Thymus (tissue), 14 donors: ENCODE results near the gene PSMA7. TPM values are rescaled to one million over a fixed set of nuclear protein-coding genes. Genes with fewer than 3 reads are reported as not detected.

Experiments used
- DNase-seq, 9 donors: peaks; one replicate each; pipeline ENCODE4 v3.0.0-alpha.2; 2013; ENCODE audit warnings: low spot score in 9 of 9, low read depth in 6 of 9, missing footprints in 1 of 9
- H3K27ac ChIP-seq, 2 donors: one replicate each; pipeline ENCODE4 v1.5.1; 2013; ENCODE audit warnings: control low read depth in 1 of 2, low read depth in 1 of 2, low read length in 1 of 2, mild to moderate bottlenecking in 1 of 2, moderate library complexity in 1 of 2
- H3K27me3 ChIP-seq, 2 donors: one replicate each; pipeline ENCODE4 v1.5.1; 2013; ENCODE audit warnings: low read length in 1 of 2; ENCODE audit not compliant: control insufficient read depth in 2 of 2, insufficient read depth in 1 of 2
- H3K36me3 ChIP-seq, 2 donors: one replicate each; pipeline ENCODE4 v1.5.1; 2013; ENCODE audit warnings: low read length in 1 of 2, mild to moderate bottlenecking in 1 of 2, moderate library complexity in 1 of 2; ENCODE audit not compliant: control insufficient read depth in 2 of 2, insufficient read depth in 2 of 2
- H3K4me1 ChIP-seq, 2 donors: one replicate each; pipeline ENCODE4 v1.5.1; 2013; ENCODE audit warnings: low read length in 2 of 2; ENCODE audit not compliant: control insufficient read depth in 2 of 2, insufficient read depth in 2 of 2
- H3K4me3 ChIP-seq, 2 donors: one replicate each; pipeline ENCODE4 v1.5.1; 2013; ENCODE audit warnings: low read length in 2 of 2, control low read depth in 1 of 2, mild to moderate bottlenecking in 1 of 2
- H3K9me3 ChIP-seq, 2 donors: one replicate each; pipeline ENCODE4 v1.5.1; 2013; ENCODE audit warnings: low read length in 1 of 2, mild to moderate bottlenecking in 1 of 2; ENCODE audit not compliant: control insufficient read depth in 2 of 2, insufficient read depth in 1 of 2
- WGBS: extraction: QIAGEN DNeasy Blood & Tissue Kit; methylation state at CpG from one replicate; pipeline ENCODE4 v1.1.7; 2013; 5-methylcytosine and 5-hydroxymethylcytosine counted together
- long read RNA-seq, 10 donors: transcript quantifications; one replicate each; lab custom pipeline, GENCODE V29; 2026
- polyA plus RNA-seq: library from polyadenylated mRNA; stranded (reverse); fragments of 200-250 nt; gene quantifications from one replicate; pipeline ENCODE4 v1.2.3, GENCODE V29; 2013
- total RNA-seq: library from RNA; stranded (reverse); fragments of 120-200 nt; gene quantifications from one replicate; pipeline ENCODE4 v1.2.4, GENCODE V29; 2013
- donor health status: healthy.

Gene PSMA7
- total RNA-seq (362 TPM), polyA plus RNA-seq (264 TPM)
- long read RNA-seq, donor 1, transcript PSMA7-203 (7 exons, 996 nt): major isoform, 26 of 28 reads
- long read RNA-seq, donor 1, partial matches to known transcripts: 0 of 28 reads
- long read RNA-seq, donor 1, other reads (novel, unspliced or antisense): 0 of 28 reads
- long read RNA-seq, donor 2, transcript PSMA7-203 (7 exons, 996 nt): major isoform, 363 of 461 reads
- long read RNA-seq, donor 2, transcript PSMA7-201 (3 exons, 925 nt): minor isoform, 7 of 461 reads
- long read RNA-seq, donor 2, transcript PSMA7-206 (4 exons, 548 nt): minor isoform, 12 of 461 reads
- long read RNA-seq, donor 2, partial matches to known transcripts: 64 of 461 reads
- long read RNA-seq, donor 2, other reads (novel, unspliced or antisense): 15 of 461 reads
- long read RNA-seq, donor 3, transcript PSMA7-203 (7 exons, 996 nt): major isoform, 405 of 587 reads
- long read RNA-seq, donor 3, transcript PSMA7-206 (4 exons, 548 nt): minor isoform, 21 of 587 reads
- long read RNA-seq, donor 3, partial matches to known transcripts: 146 of 587 reads
- long read RNA-seq, donor 3, other reads (novel, unspliced or antisense): 8 of 587 reads
- long read RNA-seq, donor 4, transcript PSMA7-203 (7 exons, 996 nt): major isoform, 115 of 194 reads
- long read RNA-seq, donor 4, transcript PSMA7-206 (4 exons, 548 nt): minor isoform, 15 of 194 reads
- long read RNA-seq, donor 4, partial matches to known transcripts: 60 of 194 reads
- long read RNA-seq, donor 4, other reads (novel, unspliced or antisense): 0 of 194 reads
- long read RNA-seq, donor 5, transcript PSMA7-203 (7 exons, 996 nt): major isoform, 341 of 503 reads
- long read RNA-seq, donor 5, transcript PSMA7-206 (4 exons, 548 nt): minor isoform, 30 of 503 reads
- long read RNA-seq, donor 5, partial matches to known transcripts: 109 of 503 reads
- long read RNA-seq, donor 5, other reads (novel, unspliced or antisense): 18 of 503 reads
- long read RNA-seq, donor 6, transcript PSMA7-203 (7 exons, 996 nt): major isoform, 196 of 206 reads
- long read RNA-seq, donor 6, partial matches to known transcripts: 0 of 206 reads
- long read RNA-seq, donor 6, other reads (novel, unspliced or antisense): 0 of 206 reads
- long read RNA-seq, donor 7, transcript PSMA7-206 (4 exons, 548 nt): minor isoform, 12 of 270 reads
- long read RNA-seq, donor 7, transcript PSMA7-201 (3 exons, 925 nt): minor isoform, 5 of 270 reads
- long read RNA-seq, donor 7, transcript PSMA7-203 (7 exons, 996 nt): major isoform, 183 of 270 reads
- long read RNA-seq, donor 7, partial matches to known transcripts: 68 of 270 reads
- long read RNA-seq, donor 7, other reads (novel, unspliced or antisense): 0 of 270 reads
- long read RNA-seq, donor 8, transcript PSMA7-203 (7 exons, 996 nt): major isoform, 99 of 111 reads
- long read RNA-seq, donor 8, partial matches to known transcripts: 8 of 111 reads
- long read RNA-seq, donor 8, other reads (novel, unspliced or antisense): 0 of 111 reads
- long read RNA-seq, donor 9, transcript PSMA7-203 (7 exons, 996 nt): major isoform, 163 of 191 reads
- long read RNA-seq, donor 9, transcript PSMA7-206 (4 exons, 548 nt): minor isoform, 8 of 191 reads
- long read RNA-seq, donor 9, partial matches to known transcripts: 18 of 191 reads
- long read RNA-seq, donor 9, other reads (novel, unspliced or antisense): 0 of 191 reads
- long read RNA-seq, donor 10, transcript PSMA7-203 (7 exons, 996 nt): major isoform, 176 of 219 reads
- long read RNA-seq, donor 10, partial matches to known transcripts: 39 of 219 reads
- long read RNA-seq, donor 10, other reads (novel, unspliced or antisense): 0 of 219 reads

DNA sequence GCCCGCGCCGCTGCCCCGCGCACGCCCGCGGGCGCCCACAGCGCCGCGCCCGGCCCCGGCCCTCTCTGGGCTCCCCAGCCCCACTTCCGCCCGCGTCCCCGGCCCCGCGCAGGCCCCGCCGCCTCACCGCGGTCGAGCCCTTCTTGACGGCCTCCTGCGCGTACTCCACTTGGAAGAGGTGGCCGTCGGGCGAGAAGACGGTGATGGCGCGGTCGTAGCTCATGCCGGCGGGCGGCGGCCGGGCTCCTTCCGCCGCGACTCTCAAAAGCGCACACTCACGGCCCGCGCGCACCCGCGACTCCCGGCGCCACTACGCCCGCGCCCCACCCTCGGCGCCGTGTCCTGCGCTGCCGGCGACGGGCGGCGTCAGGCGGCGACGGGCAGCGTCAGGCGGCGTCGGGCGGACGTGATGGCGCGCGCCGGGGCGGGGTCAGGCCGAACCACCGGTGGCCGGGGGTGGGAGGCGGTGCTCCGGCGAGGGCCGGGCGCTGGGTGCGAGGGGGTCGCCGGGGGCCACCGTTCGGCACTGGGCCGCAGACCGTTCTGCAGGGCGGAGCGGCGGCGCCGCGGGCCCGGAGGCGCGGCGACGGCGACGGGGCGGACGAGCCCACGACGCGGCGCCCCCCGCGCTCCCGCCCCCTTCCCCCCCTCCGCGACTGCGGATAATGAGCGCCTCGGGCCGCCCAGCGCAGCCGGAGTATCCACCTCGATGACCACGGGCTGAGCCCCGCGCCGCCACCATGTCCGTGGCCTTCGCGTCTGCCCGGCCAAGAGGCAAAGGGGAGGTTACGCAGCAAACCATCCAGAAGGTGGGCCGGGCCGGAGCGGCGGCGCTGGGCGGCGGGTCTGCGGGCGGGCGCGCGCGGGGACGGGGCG is at the start of gene PSMA7, which contains the start of gene SS18L1:
Gene PSMA7, minus strand, starts transcription at position 314 of the 876 bp plus-strand sequence. Its CDS starts 91 bp downstream, at position 223.
Gene SS18L1, plus strand, starts transcription at position 689 of the 876 bp plus-strand sequence. Its CDS starts 52 bp downstream, at position 741.
- Histone ChIP-seq H3K4me1 (peaks cover 18 to 29% of the 10 kb centered on the region in 2 donors), H3K27me3 (no peaks in the 10 kb centered on the region), H3K27ac (peak within 1 kb of the TSS; percentile 77 to 99), H3K36me3 (peaks cover 22 to 30% of the 10 kb centered on the region in 2 donors), H3K4me3 (peak within 1 kb of the TSS; percentile 64 to 92), H3K9me3 (no peaks in the 10 kb centered on the region)
- under 1% methylated on average over 148 of the region's 148 CpGs for WGBS
- peak in 7 of 9 donors; percentile 60 to 94 (median 83) for DNase-seq

DNA sequence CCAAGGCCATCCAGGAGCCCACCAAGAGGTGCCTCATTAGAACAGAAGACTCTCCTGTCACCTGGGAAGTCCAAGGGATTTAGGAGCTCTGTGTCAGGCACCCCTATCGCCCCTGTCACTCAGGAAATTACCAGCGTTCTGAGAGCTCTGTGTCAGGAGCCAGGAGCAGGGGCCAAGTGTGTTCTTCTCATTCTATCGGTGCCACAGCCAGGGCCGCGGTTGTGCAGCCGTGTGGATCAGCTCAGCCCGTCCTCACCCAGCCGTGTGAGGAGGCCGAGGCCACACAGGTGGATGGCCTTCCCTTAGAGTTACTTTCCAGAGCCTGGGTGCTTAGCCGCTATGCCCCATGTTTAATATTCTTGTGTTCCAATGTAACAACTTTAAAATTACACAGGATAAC is 49.4 kb upstream of the PSMA7 start:
- Histone ChIP-seq H3K4me3 (no peak overlapping the region), H3K36me3 (peaks cover 14 to 27% of the 10 kb centered on the region in 2 donors), H3K9me3 (no peaks in the 10 kb centered on the region), H3K4me1 (peaks cover 15 to 25% of the 10 kb centered on the region in 2 donors), H3K27ac (no peak overlapping the region), H3K27me3 (no peaks in the 10 kb centered on the region)
- DNase-seq: no peak
- WGBS: 97% methylated on average over 10 of the region's 10 CpGs

DNA sequence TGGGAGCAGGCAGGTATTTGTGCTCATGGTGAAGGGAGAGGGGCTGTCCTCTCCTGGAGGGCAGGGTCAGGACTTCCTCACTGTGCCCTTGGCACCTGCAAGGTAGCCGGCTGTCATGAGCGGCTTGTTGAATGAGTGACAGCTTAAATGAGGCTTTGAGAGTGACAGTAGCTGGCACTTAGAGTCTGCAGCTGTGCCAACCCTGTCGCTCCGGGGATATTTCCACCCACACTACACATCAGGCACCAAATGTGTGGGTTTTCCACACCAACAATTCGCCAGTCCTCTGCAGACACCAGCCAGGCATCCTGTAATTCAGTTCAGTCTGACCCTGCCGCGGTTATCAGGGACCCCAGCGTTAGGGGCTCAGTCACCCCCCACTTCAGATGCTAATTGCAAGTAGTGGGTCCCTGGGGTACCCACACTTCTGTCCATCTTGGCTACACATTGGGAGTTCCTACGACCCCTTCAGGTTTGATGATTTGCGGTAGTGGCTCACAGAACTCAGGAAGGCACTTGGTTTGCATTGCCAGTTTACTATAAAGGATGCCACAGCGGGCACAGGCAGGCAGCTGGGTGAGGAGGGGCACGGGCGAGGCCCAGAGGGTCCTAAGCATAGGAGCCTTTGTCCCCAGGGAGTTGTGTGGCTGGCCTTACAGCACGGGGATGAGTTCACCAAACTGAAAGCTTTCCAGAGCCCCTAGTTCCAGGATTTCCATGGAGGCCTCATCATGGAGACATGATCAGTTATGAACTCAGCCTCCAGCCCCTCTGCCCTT is 48.8 kb upstream of the PSMA7 start:
- no peak overlapping the region for H3K4me3 ChIP-seq
- H3K9me3 ChIP-seq: no peaks in the 10 kb centered on the region
- peaks cover 11 to 21% of the 10 kb centered on the region in 2 donors for H3K36me3 ChIP-seq
- DNase-seq: no peak
- no peak overlapping the region for H3K27ac ChIP-seq
- H3K4me1 ChIP-seq: peaks cover 15 to 25% of the 10 kb centered on the region in 2 donors
- WGBS: 95% methylated on average over 14 of the region's 14 CpGs
- H3K27me3 ChIP-seq: no peaks in the 10 kb centered on the region

DNA sequence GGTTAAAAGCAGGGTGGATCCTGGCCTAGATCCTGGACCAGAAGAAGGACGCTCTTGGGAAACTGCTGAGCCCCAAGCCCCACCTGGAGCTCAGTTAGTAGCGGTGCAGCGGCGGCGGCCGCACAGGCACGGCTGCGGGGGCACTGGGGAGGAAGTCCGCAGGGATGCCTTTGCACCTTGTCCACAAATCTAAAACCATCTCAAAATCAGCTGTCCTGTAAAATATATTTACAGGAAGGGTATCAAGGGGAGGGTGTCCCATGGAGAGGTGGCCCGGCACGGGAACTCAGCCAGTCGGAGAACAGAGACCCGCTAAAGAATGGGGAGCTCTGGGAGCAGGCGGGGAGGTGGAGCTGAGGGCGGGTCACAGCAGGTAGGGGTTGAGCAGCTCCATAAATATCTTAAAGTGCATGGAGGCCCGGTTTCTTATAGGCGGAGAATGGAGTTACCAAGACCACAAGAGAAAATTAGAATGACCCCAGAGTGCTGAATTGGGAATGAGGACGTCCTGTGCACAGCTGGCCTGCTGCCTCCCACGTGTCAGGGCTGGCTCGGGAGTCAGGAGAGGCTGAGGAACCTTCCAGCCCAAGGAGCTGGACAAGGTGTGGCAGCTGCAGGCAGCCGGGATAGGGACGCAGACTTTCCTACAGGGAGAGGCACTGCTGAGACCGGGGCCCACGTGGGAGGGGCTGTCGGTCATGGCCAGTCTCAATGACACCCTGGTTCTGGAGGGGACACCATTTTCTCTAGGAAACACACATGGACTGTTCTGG is 47.6 kb upstream of the PSMA7 start:
- no peak overlapping the region for H3K27ac ChIP-seq
- no peak overlapping the region for H3K4me3 ChIP-seq
- no peaks in the 10 kb centered on the region for H3K9me3 ChIP-seq
- peaks cover 15 to 17% of the 10 kb centered on the region in 2 donors for H3K4me1 ChIP-seq
- no peak for DNase-seq
- H3K27me3 ChIP-seq: no peaks in the 10 kb centered on the region
- H3K36me3 ChIP-seq: peaks cover 8 to 16% of the 10 kb centered on the region in 2 donors
- WGBS: 97% methylated on average over 25 of the region's 25 CpGs

DNA sequence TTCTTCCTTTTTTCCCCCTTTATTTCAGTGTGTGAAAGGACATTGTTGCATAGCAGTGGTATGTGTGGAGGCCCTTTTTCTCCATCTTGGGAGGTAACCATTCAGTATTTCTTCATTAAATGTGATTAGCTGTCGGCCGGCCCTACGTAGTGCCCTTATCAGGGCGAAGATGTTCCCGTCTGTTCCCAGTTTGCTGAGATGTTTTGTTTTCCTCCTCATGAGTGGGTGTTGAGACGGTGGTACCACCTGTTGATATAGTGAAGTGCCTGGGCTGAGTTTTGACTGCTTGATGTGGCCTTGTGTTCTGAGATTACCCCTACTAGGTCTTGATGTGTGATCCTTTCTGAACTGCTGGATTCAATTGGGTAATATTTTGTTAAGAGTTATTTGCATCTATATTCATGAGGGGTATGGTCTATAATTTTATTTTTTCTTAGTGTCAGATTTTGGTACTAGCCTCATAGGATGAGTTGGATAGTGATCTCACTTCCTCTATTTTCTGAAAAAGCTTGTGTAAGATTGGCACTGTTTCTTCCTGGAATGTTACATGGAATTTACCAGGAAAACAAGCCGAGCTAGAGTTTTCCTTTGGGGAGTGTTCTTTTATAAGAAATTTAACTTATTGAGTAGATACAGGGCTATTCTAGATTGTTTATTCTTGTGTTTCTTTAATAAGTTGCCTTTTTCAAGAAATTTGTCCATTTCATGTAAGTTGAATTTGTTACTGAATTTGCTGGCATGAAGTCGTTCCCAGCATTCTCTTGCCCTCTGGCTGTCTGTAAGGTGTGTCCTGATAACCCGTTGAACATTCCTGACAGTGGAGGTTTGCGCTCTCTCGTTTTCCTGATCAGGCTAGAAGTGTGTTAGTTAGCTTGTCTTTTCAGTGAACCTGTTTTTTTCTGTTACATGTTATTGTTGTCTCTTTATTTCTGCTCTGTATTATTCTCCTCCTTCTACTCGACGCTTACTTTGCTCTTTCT is 44.0 kb upstream of the PSMA7 start:
- Histone ChIP-seq H3K4me1 (peaks cover 6 to 7% of the 10 kb centered on the region in 2 donors), H3K27me3 (no peaks in the 10 kb centered on the region), H3K9me3 (no peaks in the 10 kb centered on the region), H3K27ac (no peak overlapping the region), H3K4me3 (no peak overlapping the region), H3K36me3 (peaks cover 6 to 8% of the 10 kb centered on the region in 2 donors)
- WGBS: 95% methylated on average over 13 of the region's 13 CpGs
- no peak for DNase-seq

DNA sequence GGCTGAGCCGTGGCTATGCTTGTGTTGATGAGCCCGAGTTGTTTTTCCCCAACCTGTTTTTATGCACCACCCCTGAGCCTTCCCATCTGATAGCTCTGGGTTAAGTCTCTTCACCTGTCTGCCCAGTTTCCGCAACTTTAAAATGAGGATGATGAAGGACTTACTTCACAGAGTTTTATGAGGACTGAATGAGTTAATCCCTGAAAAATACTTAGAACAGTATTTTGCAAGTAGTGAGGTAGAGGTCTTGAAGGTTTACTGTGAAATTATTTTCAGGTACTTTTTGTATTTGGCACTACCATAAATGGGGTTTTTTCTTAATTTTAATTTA is 42.9 kb upstream of the PSMA7 start:
- Histone ChIP-seq H3K27ac (no peak overlapping the region), H3K4me3 (no peak overlapping the region)
- WGBS: 90% methylated on average over 3 of the region's 3 CpGs

More for the DNA sequence above, 42.9 kb upstream of the PSMA7 start:
- H3K27me3 ChIP-seq: no peaks in the 10 kb centered on the region
- H3K4me1 ChIP-seq: peaks cover 6 to 7% of the 10 kb centered on the region in 2 donors
- H3K36me3 ChIP-seq: peaks cover 6 to 8% of the 10 kb centered on the region in 2 donors
- no peak for DNase-seq
- H3K9me3 ChIP-seq: no peaks in the 10 kb centered on the region
